Head of caudate nucleus (tissue), 42 donors: ENCODE measurements around the gene LCE6A.

Experiments
- DNase-seq, 42 donors: peaks; one replicate each; pipeline versions ENCODE4 v3.0.0 to v3.0.0-alpha.2; 2020 to 2021; ENCODE audit warnings: mixed read lengths in 7 of 42
- intact Hi-C: fragments of 100-400 bp; cut with DNase I; formaldehyde crosslinking; loops from one replicate; pipeline ENCODE4 v1.15.0; 2022

The LCE6A gene

GRCh38 chr1:152870831-152871730 lies 28.4 kb downstream of the LCE6A start:
- intact Hi-C loops: loop anchor here (10.0 kb wide), 1 partner anchor 354 kb away; no protein-coding TSS in a partner anchor
- peak in 20 of 42 donors; percentile 8 to 59 (median 33) for DNase-seq

DNA sequence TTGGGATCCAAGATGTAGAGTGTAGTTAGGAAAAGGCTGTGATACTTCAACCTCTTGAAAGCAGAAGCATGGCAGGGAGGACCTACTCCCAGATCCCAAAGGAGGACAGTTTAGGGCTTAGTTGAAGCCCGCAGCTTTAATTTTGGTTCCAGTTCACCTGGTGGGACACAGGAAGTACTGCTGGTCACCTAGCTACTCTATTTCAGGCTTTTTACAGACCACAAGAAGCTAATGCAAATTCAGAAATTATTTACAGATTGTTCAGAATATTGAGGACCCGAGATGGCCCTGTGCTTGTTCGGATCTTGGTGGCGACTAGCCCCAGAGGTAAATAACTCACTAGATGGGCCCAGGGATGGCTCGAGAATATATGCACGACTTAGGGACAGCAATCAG lies 29.1 kb downstream of the LCE6A start:
- DNase-seq: no peak
- intact Hi-C loops: loop anchor here (10.0 kb wide), 1 partner anchor 353 kb away; no protein-coding TSS in a partner anchor

DNA sequence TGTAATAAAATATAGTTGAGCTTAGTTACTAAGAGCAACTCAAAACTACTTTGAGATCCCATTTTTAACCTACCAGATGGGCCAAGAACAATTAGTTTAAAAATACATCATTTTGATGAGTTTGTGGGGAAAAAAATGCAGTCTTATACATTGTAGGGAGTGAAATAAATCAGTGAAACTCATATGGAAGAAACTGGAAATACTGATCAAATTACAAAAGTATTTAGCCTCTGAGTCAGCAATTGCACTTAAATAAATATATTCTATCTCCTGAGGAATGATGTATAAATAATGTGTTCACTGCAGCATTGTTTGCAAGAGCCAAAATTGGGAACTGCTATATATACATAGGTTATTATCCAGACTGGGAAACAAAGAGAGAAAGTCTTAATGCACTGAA lies 30.8 kb downstream of the LCE6A start:
- intact Hi-C loops: loop anchor here (10.0 kb wide), 1 partner anchor 351 kb away; no protein-coding TSS in a partner anchor
- DNase-seq: no peak

GRCh38 chr1:152876827-152877226 lies 34.2 kb downstream of the LCE6A start:
- no peak for DNase-seq
- intact Hi-C loops: loop anchor here (10.0 kb wide), 1 partner anchor 348 kb away; no protein-coding TSS in a partner anchor

DNA sequence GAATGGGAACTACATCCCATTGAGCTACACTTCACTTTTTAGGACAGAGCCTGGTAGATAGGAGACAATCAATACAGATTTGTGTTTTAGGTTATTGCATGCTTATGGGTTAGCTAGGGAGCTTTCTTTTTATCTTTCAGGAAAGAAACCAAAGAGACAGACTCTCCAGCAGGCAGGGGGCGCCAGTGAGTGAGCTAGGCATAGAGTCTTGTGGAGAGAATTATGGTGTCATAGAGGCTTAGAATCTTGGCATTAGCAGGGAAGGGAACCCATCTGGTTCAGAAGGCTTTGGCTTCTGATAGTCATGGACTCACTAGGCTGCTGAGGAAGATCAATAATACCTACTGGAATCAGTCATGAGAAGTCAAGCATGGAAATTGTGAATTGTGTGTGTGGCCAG lies 35.4 kb downstream of the LCE6A start, which contains the start of gene SMCP:
SMCP (plus strand) TSS at position 281 of the 400 bp plus-strand sequence. CDS start 6,101 bp downstream, outside the sequence.
- intact Hi-C loops: loop anchor here (10.0 kb wide), 1 partner anchor 347 kb away; no protein-coding TSS in a partner anchor
- no peak for DNase-seq

GRCh38 chr1:152879559-152880198 lies 37.0 kb downstream of the LCE6A start:
- intact Hi-C loops: loop anchor here (10.0 kb wide), 1 partner anchor 345 kb away; no protein-coding TSS in a partner anchor
- no peak for DNase-seq

- intact Hi-C loops: no loop called here
- no peak for DNase-seq
These were observed 37.7 kb downstream of the LCE6A start for GRCh38 chr1:152880316-152880715.

DNA sequence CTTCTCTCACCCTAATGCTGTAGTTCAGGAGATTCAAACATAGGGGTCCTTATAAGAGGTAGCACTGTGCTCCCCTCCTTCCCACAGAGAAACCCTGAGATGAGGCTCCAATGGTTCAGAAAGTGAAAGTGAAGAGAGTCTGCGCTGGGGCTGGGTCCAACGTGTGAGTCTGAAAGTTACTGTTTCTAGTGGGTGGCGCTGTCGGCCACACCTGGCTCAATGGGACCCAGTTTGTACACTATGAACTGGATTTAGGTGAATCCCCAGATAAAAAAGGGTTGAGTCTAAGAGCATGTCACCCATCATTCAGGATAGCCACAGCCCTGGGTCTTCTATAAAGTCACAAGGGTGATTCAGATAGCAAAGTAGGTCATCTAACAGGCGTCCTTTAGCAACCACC lies 38.3 kb downstream of the LCE6A start:
- no peak for DNase-seq
- intact Hi-C loops: no loop called here

- no peak for DNase-seq
- intact Hi-C loops: no loop called here
These were observed 41.4 kb downstream of the LCE6A start for GRCh38 chr1:152884085-152884484.

DNA sequence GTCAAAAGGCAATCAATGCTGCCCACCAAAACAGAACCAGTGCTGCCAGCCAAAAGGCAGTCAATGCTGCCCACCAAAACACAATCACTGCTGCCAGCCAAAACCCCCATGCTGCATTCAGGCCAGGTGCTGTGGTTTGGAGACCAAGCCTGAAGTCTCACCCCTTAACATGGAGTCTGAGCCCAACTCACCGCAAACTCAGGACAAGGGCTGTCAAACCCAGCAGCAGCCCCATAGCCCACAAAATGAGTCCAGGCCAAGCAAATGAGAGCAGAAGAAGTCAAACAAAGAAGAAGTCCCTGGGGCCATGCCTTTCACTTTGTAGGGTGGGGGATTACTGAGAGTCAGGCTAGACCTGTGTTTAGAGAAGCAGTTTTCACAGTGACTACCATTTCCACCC lies 41.9 kb downstream of the LCE6A start:
- DNase-seq: no peak
- intact Hi-C loops: no loop called here

- intact Hi-C loops: no loop called here
- DNase-seq: no peak
These were observed 42.4 kb downstream of the LCE6A start for GRCh38 chr1:152884966-152885624.

GRCh38 chr1:152886085-152886484 lies 43.4 kb downstream of the LCE6A start:
- DNase-seq: no peak
- intact Hi-C loops: no loop called here

DNA sequence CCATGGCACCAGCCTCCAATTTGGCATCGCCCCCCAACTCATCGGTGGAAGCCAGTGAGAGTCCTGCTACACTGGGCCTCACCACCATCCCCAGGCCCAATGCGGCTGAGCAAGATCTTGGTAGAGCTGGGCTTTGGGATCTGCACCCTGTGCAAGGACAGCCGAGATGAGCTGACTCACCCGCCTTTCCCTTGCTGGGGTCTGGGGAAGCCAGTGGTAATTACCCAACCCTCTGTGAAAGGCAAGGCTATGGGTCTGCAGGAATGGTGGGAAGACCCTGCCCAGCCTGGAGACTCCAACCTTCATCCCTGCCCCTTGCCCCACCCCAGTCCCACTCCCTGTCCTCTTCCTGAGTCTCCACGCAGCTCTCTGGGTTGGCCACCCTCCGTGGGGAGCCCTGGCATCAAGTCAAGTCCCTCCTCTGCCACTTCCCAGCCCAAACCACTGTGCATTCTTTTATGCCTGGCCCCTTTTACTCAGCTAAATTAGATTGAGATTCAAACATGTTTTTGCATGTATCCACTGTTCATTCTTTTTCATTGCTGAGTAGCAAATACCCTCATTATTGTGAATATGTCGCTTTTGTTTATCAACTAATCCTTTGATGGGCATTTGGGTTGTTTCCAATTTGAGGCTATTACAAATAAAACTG lies 44.2 kb downstream of the LCE6A start:
- no peak for DNase-seq
- intact Hi-C loops: no loop called here

DNA sequence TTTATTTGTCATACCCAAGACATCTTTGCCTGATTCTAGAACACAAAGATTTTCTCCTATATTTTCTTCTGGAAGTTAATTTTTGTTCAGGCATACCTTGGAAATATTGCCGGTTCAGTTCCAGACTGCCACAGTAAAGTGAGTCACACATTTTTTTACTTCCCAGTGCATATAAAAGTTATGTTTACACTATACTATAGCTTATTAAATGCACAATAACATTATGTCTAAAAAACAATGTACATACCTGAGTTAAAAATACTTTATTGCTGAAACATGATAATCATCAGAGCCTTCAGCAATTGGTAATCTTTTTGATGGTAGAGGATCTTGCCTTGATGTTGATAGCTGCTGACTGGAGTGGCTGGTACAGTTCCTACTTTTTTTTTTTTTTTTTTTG lies 45.5 kb downstream of the LCE6A start:
- no peak for DNase-seq
- intact Hi-C loops: no loop called here
